ENCODE measurements around the gene ADGRD2. TPM values are rescaled to one million over a fixed set of nuclear protein-coding genes. Genes with fewer than 3 reads are reported as not detected.

The ADGRD2 gene
- total and polyA plus RNA-seq, 8 donors: 0.10 to 0.22 (median 0.16) TPM; not detected in 3

DNA sequence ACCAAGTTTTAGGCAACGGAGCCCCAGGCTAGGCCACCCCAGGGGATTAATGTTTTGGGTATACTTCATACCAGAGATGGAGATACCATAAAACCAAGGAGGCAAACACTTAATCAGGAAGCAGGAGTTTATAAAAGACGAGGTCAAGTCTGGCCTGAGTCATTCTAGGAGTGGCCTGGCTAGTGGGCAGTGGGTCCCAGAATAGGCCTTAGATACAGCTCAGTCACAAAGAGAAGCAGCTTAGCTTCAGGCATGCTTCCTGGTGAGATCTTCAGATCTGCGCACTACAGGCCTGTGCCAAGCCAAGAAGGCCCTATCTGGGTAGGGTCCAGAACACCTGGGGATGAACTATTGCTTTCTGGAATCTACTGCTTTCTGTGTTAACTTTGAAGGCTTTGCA lies 77.5 kb downstream of the ADGRD2 start:
- ATAC-seq: no peak
- TF ChIP-seq, protein P1, sequence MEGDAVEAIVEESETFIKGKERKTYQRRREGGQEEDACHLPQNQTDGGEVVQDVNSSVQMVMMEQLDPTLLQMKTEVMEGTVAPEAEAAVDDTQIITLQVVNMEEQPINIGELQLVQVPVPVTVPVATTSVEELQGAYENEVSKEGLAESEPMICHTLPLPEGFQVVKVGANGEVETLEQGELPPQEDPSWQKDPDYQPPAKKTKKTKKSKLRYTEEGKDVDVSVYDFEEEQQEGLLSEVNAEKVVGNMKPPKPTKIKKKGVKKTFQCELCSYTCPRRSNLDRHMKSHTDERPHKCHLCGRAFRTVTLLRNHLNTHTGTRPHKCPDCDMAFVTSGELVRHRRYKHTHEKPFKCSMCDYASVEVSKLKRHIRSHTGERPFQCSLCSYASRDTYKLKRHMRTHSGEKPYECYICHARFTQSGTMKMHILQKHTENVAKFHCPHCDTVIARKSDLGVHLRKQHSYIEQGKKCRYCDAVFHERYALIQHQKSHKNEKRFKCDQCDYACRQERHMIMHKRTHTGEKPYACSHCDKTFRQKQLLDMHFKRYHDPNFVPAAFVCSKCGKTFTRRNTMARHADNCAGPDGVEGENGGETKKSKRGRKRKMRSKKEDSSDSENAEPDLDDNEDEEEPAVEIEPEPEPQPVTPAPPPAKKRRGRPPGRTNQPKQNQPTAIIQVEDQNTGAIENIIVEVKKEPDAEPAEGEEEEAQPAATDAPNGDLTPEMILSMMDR (IDR thresholded peaks at IDR 0.05): no peak
- no peaks in the 10 kb centered on the region for H3K4me1 ChIP-seq
- DNase-seq: no peak
- peaks cover 0 to 15% of the 10 kb centered on the region in 2 donors for H3K36me3 ChIP-seq
- H3K27ac ChIP-seq: no peak overlapping the region
- intact Hi-C loops (cut with DNase I): no loop called here
- H3K27me3 ChIP-seq: no peaks in the 10 kb centered on the region
- no peak overlapping the region for H3K4me3 ChIP-seq
- H3K9me3 ChIP-seq: no peaks in the 10 kb centered on the region

Other genes with a start within 250 kb of the ADGRD2 start
- 100 to 1,000 TPM; 104 to 132 TPM for gene NEK6, start 192.5 kb upstream of the ADGRD2 start, total RNA-seq
- 10 to 100 TPM; 38.4 to 47.0 (median 43.2) TPM for gene NEK6, start 192.5 kb upstream of the ADGRD2 start, polyA plus RNA-seq (ENCODE audit: insufficient read length in 6 of 6)
- 100 to 1,000 TPM in 1 of 2 donors, 10 to 100 TPM in 1; 86.3 to 128 TPM for gene PSMB7, start 35.0 kb upstream of the ADGRD2 start, total RNA-seq
- gene PSMB7, start 35.0 kb upstream of the ADGRD2 start, polyA plus RNA-seq (ENCODE audit: insufficient read length in 6 of 6): 100 to 1,000 TPM; 185 to 220 (median 204) TPM
- gene NR5A1, start 56.9 kb downstream of the ADGRD2 start, total RNA-seq: under 1 TPM in 1 of 2 donors, not detected in 1; 0.26 TPM
- under 1 TPM in 2 of 6 donors, not detected in 4; 0.06 to 0.14 TPM for gene NR5A1, start 56.9 kb downstream of the ADGRD2 start, polyA plus RNA-seq (ENCODE audit: insufficient read length in 6 of 6)